Activated CD4-positive, alpha-beta T cell treated with anti-CD3 and anti-CD28 coated beads for 4 hours (primary cell): Measurements from ENCODE around the gene RNU1-3.
"Not testable (repeated sequence)": the region's sequence is repeated elsewhere in the genome, so short reads cannot be mapped to it uniquely, and the experiment has no call there.

Experiments
- DNase-seq, 2 donors: peaks; one replicate each; pipeline ENCODE4 v3.0.0-alpha.2; 2020

The RNU1-3 gene

GRCh38 chr1:16636551-16637195 is 30.1 kb downstream of the RNU1-3 start:
- DNase-seq: not testable (repeated sequence)

GRCh38 chr1:16635959-16636358 is 30.8 kb downstream of the RNU1-3 start:
- not testable (repeated sequence) for DNase-seq

- DNase-seq: not testable (repeated sequence)
Measured at GRCh38 chr1:16633540-16634282, 33.0 kb downstream of the RNU1-3 start.

GRCh38 chr1:16632044-16632850 is 34.5 kb downstream of the RNU1-3 start:
- not testable (repeated sequence) for DNase-seq

GRCh38 chr1:16631248-16632043 is 35.3 kb downstream of the RNU1-3 start:
- DNase-seq: no peak

GRCh38 chr1:16630661-16631247 is 36.0 kb downstream of the RNU1-3 start:
- DNase-seq: no peak

GRCh38 chr1:16629916-16630530 is 36.7 kb downstream of the RNU1-3 start:
- not testable (repeated sequence) for DNase-seq

GRCh38 chr1:16628361-16629111 is 38.2 kb downstream of the RNU1-3 start:
- no peak for DNase-seq

GRCh38 chr1:16626409-16626983 is 40.3 kb downstream of the RNU1-3 start:
- not testable (repeated sequence) for DNase-seq

- DNase-seq: no peak
Measured at GRCh38 chr1:16625497-16626408, 41.0 kb downstream of the RNU1-3 start.

GRCh38 chr1:16623812-16624719 is 42.7 kb downstream of the RNU1-3 start:
- not testable (repeated sequence) for DNase-seq

- not testable (repeated sequence) for DNase-seq
Measured at GRCh38 chr1:16623337-16623736, 43.4 kb downstream of the RNU1-3 start.

- DNase-seq: not testable (repeated sequence)
Measured at GRCh38 chr1:16621681-16622315, 45.0 kb downstream of the RNU1-3 start.

- DNase-seq: no peak
Measured at GRCh38 chr1:16621300-16621658, 45.5 kb downstream of the RNU1-3 start.

GRCh38 chr1:16619803-16620501 is 46.8 kb downstream of the RNU1-3 start:
- DNase-seq: not testable (repeated sequence)

GRCh38 chr1:16618719-16619118 is 48.0 kb downstream of the RNU1-3 start:
- DNase-seq: no peak
